Measurements from ENCODE around the gene CARD9. TPM values are rescaled to one million over a fixed set of nuclear protein-coding genes. Genes with fewer than 3 reads are reported as not detected.

CARD9 gene
- total RNA-seq, 1 donor from 2014 or later: 10.0 TPM

GRCh38 chr9:136335296-136336155 is 37.9 kb downstream of the CARD9 start:
- no peaks in the 10 kb centered on the region for H3K9me3 ChIP-seq
- H3K27ac ChIP-seq: no peak overlapping the region
- TF ChIP-seq, protein P1, sequence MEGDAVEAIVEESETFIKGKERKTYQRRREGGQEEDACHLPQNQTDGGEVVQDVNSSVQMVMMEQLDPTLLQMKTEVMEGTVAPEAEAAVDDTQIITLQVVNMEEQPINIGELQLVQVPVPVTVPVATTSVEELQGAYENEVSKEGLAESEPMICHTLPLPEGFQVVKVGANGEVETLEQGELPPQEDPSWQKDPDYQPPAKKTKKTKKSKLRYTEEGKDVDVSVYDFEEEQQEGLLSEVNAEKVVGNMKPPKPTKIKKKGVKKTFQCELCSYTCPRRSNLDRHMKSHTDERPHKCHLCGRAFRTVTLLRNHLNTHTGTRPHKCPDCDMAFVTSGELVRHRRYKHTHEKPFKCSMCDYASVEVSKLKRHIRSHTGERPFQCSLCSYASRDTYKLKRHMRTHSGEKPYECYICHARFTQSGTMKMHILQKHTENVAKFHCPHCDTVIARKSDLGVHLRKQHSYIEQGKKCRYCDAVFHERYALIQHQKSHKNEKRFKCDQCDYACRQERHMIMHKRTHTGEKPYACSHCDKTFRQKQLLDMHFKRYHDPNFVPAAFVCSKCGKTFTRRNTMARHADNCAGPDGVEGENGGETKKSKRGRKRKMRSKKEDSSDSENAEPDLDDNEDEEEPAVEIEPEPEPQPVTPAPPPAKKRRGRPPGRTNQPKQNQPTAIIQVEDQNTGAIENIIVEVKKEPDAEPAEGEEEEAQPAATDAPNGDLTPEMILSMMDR (IDR thresholded peaks at IDR 0.05): no peak
- H3K4me1 ChIP-seq: no peaks in the 10 kb centered on the region
- intact Hi-C loops (cut with DNase I): no loop called here
- DNase-seq (no peak), ATAC-seq (no peak)
- no peaks in the 10 kb centered on the region for H3K36me3 ChIP-seq
- H3K4me3 ChIP-seq: no peak overlapping the region
- H3K27me3 ChIP-seq: no peaks in the 10 kb centered on the region

GRCh38 chr9:136334541-136334940 is 38.9 kb downstream of the CARD9 start:
- no peaks in the 10 kb centered on the region for H3K27me3 ChIP-seq
- H3K4me1 ChIP-seq: no peaks in the 10 kb centered on the region
- no peak overlapping the region for H3K27ac ChIP-seq
- intact Hi-C loops (cut with DNase I): no loop called here
- no peak for DNase-seq
- TF ChIP-seq, protein P1 (IDR thresholded peaks at IDR 0.05): no peak
- ATAC-seq: no peak
- H3K4me3 ChIP-seq: no peak overlapping the region
- H3K36me3 ChIP-seq: no peaks in the 10 kb centered on the region
- H3K9me3 ChIP-seq: no peaks in the 10 kb centered on the region

GRCh38 chr9:136333486-136333885 is 40.0 kb downstream of the CARD9 start:
- DNase-seq: no peak
- Histone ChIP-seq H3K27me3 (no peaks in the 10 kb centered on the region), H3K4me3 (no peak overlapping the region), H3K4me1 (peaks cover under 1% of the 10 kb centered on the region), H3K9me3 (no peaks in the 10 kb centered on the region), H3K36me3 (no peaks in the 10 kb centered on the region), H3K27ac (no peak overlapping the region)
- intact Hi-C loops (cut with DNase I): no loop called here
- ATAC-seq: no peak
- TF ChIP-seq, protein P1 (IDR thresholded peaks at IDR 0.05): no peak

- no peaks in the 10 kb centered on the region for H3K27me3 ChIP-seq
- intact Hi-C loops (cut with DNase I): no loop called here
- H3K4me3 ChIP-seq: no peak overlapping the region
- no peaks in the 10 kb centered on the region for H3K36me3 ChIP-seq
- peaks cover 5% of the 10 kb centered on the region for H3K4me1 ChIP-seq
- no peaks in the 10 kb centered on the region for H3K9me3 ChIP-seq
- TF ChIP-seq, protein P1 (IDR thresholded peaks at IDR 0.05): no peak
- ATAC-seq: no peak
- no peak for DNase-seq
- H3K27ac ChIP-seq: no peak overlapping the region
Measured at GRCh38 chr9:136333045-136333444, 40.4 kb downstream of the CARD9 start.

GRCh38 chr9:136332482-136332983 is 40.9 kb downstream of the CARD9 start:
- no peaks in the 10 kb centered on the region for H3K27me3 ChIP-seq
- H3K36me3 ChIP-seq: no peaks in the 10 kb centered on the region
- H3K4me3 ChIP-seq: no peak overlapping the region
- ATAC-seq: no peak
- H3K9me3 ChIP-seq: no peaks in the 10 kb centered on the region
- TF ChIP-seq, protein P1 (IDR thresholded peaks at IDR 0.05): no peak
- H3K27ac ChIP-seq: no peak overlapping the region
- no peak for DNase-seq
- peaks cover 8% of the 10 kb centered on the region for H3K4me1 ChIP-seq
- intact Hi-C loops (cut with DNase I): no loop called here

Data from upper lobe of right lung (tissue), 1 donor.